Stimulated activated CD8-positive, alpha-beta memory T cell treated with anti-CD3 and anti-CD28 coated beads, Interleukin-15, amount 100 ng/mL, for 4 hours (primary cell): ENCODE results near the gene GRIP1.

Experiments used
- DNase-seq, 2 donors: peaks; one replicate each; pipeline ENCODE4 v3.0.0-alpha.2; 2020; ENCODE audit warnings: low read depth in 2 of 2

GRIP1 gene

DNA sequence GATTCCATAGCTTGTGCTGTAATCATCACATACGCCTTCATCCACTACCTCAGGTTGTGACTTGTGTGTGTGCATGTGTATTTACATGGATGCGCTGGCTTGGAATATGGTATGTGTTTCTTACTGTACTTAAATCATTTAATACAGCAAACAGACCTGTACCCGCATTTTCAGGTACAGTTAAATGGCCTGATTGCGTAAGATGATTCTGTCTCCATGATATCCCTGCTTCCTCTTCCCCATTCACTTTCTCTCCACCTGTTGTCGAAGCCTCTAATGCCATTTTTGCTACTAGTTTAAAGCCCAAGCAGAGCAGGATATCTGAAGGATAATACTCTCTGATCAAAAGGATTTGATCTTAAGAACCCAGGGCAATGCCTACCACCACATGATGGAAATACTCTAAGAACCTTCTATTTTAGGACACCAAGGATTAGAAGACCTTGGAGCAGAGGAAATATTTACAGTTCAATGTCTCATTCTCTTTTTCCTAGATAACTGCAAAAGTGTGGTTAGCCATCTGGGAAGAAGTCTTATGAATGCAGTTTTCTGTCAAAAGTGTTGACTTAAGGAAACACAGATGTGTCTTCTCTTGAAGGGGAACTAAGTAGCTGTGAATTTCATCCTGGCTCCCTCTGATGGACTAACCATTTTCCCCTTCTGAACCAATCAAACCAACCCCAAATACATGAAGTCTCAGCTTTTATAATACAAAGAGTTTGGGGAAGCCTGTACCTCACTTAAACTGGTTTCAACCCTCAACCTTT lies 297.9 kb downstream of the GRIP1 start:
- DNase-seq, result no peak

DNA sequence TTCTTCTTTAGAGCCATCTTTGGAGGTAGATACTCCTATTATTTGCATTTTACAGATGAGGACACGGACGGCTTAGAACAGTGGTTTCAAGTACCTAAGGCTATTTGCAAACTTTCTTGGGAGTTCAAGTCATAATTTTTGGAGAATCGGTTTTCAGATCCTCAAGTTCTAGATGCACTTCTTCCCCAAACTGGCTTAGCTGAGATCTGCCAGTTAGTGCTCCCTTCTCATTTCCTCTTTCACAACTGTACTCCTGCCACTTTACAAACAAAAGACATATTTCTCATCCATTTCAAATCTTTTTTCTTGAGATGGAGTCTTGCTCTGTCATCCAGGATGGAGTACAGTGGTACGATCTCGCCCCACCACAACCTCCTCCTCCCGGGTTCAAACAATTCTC lies 299.3 kb downstream of the GRIP1 start:
- no peak for DNase-seq

DNA sequence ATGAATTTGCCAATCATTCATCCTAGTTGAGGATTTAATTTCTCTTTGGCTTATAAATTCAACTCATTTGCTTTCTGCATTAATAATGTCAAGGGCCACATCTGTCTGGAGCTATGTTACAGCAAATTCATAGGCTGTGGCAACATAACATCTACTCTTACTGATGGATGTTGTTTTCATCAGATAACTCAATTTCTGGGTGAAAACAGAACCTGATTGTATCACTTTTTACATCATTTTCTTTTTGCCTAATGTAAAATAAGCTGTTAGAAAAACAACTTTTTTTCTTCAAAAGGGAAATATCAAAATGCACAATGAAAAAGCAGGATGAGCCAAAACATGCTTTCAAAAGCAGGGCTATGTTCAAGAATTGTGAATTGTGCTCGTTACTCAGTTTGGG lies 303.3 kb downstream of the GRIP1 start:
- DNase-seq, result no peak

DNA sequence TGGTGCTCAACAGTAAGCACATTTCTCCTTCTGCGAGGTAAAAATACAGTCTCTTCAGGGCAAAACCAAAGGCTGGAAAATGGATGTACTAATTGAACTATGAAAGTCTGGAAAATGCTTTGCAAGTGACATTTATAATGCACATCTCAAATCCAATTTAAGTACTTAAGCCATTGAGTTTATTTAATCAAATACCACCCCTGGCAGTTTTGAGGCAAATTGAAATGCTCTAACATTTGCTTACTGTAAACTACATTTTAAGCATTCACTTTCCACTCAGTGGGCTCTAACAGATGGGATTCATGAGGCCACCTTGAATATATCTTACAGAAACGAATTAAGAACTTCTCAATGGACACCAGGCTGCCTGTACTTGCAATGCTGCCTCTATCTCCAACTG lies 306.9 kb downstream of the GRIP1 start:
- no peak for DNase-seq

DNA sequence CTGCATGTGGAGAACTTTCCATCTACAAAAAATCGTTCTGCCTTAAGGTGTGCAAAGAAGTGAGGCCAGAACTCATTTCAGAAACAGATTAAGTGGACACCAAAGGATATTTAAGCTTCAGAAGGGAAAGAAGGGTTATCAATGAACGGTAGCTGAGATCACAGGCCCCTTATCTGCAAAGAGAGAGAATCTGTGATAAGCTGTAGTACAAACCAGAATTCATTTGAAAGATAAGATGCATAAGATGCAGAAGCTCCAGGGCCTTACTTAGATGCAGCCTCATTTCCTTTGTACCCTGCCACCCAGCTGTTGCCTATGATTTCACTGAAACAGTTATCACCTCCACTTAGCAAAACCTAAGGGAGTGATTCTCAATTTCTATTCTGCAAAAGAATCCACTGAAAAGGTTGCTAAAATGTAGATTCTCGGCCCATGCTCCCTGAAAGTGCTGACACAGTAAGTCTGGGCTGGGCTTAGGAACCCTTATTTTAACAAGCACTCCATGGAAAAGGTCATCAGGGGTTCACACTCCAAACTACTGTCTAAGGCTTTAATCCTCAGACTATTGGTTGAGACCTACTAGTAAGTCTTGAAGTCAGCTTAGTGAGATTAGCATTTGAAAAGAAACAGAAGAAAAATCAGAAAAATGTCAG lies 311.7 kb downstream of the GRIP1 start:
- no peak for DNase-seq

DNA sequence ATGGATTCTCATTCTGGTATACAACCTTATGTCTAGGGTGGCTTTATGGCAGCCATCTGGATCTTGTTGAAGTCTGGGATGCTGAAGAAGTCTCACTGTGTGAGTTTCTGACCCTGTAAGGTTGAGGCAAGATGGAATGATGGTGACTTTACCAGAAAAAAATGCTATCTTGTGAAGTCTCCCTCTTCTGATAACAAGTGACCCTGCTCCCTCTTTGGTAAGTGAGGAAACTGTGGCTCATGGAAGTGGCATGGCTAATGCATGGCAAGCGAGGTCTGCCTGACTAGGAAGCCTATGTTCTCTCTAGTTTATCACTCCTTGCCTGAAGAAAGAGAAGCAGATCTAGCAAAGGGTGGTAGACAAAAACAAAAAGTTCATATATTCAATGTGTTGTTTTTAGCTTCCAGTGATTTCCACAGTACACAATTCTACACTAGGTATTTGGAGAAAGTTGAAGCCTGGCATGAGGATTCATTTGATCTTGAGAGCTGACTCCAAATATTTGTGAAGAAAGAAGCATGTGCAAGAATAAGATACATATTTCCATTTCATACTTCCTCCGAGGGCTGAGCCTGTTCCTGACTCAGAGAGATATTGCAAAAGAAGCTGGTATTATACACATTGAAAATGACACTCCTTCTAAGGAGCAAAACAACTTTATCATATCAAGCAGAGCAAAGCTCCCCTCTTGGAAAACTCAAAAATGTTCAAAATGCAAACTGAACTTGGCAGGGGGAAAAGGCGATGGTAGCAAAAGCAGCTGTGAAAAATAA lies 313.0 kb downstream of the GRIP1 start:
- no peak for DNase-seq

DNA sequence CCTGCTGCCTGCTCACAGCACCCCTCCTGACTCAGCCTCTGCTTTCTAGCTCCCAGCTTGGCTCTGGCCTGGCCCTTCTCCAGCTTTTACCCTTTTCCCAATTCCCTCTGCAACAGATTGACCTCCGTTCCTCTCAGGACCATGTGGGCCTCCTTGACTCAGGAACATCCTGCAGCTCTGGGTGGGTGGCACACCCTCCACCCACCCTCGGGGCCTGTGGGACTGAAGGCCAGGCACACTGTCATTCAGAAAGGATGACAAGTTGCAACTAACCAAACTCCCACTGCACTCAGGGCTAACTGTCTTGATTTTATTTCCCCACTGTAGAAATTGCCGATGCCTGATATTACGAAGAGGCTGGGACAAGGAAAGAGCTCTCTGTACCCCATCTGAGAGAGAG lies 317.2 kb downstream of the GRIP1 start:
- DNase-seq, result no peak

DNA sequence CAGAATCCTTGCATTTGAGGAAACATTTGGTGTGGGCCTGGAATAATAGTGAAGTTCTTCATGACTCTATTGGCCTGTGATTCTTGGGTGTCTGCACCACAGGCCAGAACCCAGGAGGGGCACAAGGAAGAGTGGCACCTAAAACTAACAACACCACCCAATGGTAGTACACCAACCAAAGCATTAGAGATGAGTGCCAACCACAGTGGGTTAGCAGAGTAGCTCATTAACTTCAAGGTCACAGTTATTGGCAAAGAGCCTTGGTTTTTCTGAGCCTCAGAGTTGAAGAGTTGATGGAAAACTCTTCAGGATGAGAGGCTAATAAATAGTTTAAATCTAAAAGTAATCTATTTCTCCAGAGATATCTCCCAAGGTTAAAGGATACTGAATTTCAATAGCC lies 319.6 kb downstream of the GRIP1 start:
- no peak for DNase-seq

DNA sequence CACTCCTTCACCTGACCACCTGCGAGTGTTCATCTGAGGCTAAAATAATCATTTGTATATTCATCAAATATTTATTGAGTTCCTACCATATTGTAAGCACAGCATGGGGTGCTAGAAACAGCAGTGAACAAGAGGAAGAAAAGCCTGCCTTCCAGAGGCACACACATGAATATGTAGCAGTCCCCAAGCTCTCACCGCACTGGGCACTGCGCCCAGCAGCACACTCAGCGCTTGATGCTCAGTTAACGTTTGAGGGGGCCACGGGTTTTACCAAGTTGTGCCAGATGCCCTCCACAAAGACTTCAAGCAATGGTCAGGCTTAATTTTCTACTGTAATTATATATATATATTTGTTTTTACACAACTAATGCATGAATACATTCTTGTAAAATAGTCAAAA lies 324.6 kb downstream of the GRIP1 start:
- no peak for DNase-seq

DNA sequence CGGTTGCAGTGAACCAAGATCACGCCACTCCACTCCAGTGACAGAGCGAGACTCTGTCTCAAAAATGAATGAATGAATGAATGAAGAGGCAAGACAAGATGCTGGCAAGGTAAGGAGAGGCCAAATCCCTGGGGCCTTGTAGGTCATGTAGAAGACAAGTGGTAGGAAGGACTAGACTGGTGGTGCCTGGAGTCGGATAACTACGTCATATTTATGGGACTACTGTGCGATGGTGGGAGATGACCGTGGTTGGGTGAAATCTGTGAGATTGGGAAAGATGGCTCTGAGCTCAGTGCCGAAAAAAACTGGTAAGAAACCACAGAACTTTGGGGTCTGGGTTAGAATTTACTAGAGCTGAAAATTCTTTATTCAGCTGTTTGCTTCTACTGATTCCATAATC lies 326.0 kb downstream of the GRIP1 start:
- DNase-seq, result no peak

DNA sequence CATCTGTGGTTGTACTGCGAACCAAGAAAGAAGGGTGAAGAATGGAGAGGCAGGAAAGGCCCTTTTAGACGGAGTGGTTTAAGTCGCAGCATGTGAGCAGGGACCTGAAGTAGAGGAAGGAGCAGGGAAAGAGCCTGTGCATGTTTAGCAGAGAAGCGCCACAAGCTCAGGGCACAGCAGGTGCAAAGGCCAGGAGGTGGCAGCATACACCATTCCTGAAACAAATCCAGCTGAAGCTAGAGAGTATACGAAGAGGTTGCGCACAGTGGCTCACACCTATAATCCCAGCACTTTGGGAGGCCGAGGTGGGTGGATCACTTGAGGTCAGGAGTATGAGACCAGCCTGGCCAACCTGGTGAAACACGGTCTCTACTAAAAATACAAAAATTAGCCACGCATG lies 326.7 kb downstream of the GRIP1 start:
- no peak for DNase-seq

DNA sequence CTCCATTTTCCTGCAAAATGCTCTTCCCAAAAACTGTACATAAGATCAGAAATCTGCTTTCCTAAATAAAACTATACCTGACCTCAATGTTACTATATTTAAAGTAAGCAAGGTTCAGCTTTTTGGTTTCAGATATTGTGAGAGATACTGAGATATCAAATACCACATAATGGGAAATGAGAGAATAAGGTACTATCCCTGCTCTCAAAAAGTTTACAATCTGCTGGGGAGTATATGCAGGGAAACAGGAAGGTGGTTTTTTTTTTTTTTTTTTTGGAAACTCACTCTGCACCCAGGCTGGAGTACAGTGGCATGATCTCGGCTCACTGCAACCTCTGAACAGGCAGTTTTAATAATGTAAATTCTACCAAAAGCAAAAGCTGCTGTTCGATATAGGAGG lies 327.6 kb downstream of the GRIP1 start:
- DNase-seq, result no peak

DNA sequence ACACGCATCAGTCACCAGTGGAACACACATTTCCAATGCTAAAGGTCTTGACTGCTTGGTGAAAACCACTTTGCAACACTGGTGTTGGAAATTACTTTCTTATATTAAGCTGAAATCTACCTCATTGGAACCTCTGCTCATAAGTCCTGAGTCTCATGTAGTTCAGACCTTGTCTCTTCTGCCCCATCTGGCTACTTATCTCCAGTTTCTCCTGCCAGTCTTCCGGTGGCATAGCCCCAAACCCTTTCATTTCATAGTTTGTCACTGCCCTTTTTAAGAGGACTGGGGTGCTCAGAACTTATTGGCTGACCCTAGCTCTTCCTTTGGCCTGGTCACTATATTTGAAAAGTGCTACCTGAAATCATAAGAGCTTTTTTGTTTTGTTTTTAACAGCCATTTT lies 332.9 kb downstream of the GRIP1 start:
- no peak for DNase-seq

DNA sequence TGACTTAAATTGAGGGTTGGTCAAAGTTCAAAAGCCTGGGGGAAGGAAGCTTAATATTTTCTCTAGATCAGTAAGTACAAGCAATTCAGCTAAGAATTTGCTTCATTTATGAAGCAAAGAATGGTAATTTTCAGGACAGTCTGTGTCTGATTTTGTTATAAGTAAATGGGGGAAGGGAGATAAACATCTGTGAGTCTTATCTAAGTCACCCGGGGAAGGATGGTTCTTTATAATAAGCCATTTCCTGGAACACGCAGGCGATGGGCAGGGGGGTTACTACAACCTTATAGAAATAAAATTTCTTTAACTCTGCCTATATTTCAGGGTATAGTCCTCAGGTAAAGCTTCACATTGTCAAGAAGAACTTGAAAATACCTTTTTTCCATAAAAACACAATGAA lies 333.7 kb downstream of the GRIP1 start:
- DNase-seq, result no peak

DNA sequence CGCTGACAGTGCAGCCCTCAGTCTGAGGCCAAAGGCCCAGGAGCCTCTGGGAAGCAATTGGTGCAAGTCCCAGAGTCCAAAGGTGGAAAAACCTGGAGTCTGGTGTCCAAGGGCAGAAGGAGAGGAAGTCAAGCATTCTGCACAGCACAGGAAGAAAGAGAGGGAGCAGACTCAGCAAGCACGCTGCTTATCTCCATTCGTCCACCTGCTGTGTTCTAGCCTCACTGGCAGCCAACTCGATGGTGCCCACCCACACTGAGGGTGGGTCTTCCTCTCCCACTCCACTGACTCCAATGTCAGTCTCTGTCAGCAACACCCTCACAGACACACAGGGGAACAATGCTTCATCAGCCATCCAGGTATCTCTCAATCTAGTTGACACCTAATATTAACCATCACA lies 337.8 kb downstream of the GRIP1 start:
- no peak for DNase-seq

DNA sequence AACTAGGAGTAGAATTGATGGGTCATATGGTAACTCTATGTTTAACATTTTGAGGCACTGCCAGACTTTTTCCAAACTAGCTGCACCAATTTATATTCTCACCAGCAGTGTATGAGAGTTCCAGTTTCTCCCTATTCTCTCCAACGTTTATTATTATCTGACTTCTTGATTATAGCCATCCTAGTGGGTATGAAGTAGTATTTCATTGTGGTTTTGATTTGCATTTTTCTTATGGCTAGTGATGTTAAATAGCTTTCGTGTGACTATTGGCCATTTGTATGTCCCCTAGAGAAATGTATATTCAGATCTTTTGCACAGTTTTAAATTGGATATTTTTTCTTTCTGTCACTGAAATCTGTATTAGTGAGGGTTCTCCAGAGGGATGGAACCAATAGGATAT lies 338.7 kb downstream of the GRIP1 start:
- DNase-seq, result no peak

DNA sequence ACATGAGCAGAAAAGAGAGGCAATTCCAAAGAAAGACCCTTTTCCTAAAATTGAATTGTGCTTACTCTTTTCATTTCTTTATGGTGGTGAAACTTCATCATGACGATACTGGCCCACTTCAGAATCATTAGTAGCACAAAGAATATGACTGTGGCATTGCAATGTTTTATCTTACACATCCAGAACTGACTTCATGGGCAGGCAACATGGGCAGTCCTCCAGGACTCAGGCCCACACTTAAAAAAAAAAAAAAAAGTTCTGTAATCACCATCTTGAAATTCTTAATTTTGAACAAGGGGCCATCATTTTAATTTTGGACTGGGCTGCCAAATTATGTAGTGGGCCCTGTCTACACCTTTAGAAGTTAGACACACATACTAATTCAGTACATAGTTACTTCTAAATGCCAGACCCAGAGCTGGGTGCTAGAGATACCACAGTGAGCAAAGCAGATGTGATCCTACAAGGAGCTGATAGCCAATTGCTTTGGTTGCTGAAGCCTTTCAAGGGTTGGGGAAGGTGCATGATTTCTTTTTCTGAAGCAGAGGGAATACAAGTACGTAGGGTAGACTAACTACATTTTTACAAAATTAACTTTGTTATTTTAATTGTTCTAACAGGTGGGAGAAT lies 341.4 kb downstream of the GRIP1 start:
- no peak for DNase-seq

DNA sequence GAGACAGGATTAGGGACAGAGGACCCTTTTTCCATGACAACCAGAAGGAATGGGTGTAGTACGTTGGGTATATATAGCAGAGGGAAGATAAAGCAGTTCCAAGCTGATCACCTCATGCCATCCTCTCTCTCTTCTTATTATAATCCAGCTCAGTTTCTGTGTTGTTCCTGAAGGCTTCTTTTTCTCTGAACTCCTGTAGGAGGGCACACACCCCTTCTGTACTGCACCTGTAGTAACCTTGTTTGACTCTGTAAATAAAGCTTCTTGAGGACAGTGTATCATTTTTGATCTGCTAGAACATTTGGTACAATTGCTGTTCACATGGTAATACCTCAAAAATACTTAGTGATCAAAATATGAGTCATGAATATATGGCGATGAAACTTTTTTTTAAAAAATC lies 343.1 kb downstream of the GRIP1 start:
- DNase-seq, result no peak

DNA sequence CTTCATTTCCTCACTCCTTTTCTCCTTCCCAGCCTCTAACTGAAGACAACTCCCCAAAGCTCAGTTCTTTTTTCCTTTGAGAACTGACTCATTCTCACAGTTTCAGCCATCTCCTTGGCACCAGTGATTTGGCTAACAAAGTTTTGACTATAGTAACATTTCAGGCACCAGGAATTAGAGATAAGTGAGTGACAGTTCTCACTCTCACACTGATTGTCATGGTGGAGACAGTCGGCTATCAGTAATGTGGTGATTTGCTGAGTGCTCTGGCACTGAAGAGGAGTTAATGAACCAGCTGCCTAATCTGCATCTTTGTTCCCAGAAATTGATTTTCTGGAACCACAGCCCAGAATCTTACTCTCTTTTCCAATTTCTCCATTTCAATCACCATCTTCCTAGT lies 347.1 kb downstream of the GRIP1 start:
- no peak for DNase-seq

DNA sequence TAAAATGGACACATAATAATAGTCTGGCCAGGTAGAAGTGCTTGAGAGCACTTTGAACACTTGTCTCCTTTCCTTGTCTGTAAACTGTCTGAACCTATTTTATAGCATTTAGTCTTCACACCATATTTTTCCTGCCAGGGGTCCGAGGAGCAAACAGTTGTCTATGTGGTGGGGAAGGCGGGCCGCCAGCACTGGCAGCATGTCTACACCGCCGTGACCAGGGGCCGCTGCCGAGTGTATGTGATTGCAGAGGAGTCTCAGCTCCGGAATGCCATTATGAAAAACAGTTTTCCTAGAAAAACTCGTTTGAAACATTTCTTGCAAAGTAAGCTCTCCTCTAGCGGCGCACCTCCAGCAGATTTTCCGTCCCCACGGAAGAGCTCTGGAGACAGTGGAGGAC lies 347.9 kb downstream of the GRIP1 start:
- DNase-seq, result no peak

DNA sequence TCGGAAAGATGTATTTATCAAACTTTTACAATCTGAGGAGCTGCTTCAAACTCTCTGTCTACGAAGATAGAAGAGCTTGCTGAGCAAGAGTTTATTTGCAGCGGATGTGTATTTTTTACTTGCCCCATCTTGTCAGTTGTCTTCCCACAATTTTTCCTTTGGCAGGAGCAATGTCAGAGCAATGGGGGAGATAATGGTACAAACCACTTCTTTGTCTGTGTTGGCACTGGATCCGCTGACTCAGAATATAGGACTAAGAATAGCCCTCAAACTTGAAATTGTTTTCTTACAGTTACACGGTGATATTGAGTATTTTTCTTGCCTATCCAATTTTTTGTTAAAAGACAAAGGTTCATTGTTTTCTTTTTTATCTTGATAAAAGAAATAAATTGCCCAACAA lies 348.9 kb downstream of the GRIP1 start:
- DNase-seq, result no peak

DNA sequence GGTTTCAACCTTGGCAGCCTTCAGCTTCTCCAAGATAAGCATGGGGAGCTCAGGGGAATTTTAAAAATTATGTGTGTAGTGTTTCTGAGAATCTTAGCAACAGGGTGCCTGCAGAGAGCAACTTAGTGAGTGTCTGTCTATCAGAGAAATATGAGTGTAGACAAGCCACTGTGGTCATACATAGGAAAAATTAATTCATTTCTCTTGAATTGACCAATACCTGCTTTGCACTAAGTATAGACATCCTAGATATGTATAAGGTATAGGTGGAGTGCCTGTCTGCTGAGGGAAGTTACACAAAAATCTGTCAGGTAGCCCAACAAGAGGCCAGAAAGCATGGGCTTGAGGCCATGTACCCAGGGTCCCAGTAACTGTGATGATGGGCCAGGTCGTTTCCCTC lies 355.9 kb downstream of the GRIP1 start:
- no peak for DNase-seq

DNA sequence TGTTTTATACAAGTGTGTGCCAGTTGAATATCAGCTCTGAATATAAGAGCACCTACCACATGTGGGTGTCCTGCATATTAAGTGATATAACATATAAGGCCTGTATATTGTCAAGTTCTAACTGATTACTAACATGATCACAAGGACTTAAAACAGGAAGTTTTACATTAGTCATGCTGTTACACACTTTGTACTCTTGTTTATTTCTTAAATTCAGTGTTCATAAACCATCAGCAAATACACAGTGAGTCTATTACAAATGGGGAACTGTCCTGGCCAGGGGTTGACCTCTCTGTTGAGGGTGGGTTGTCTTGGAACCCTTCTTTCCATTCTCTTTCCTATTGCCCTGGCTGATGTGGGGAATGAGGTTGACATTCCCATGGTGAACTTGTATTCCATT lies 357.4 kb downstream of the GRIP1 start:
- DNase-seq, result no peak
